ENCODE measurements around the gene FRMD1.

Gene FRMD1

DNA sequence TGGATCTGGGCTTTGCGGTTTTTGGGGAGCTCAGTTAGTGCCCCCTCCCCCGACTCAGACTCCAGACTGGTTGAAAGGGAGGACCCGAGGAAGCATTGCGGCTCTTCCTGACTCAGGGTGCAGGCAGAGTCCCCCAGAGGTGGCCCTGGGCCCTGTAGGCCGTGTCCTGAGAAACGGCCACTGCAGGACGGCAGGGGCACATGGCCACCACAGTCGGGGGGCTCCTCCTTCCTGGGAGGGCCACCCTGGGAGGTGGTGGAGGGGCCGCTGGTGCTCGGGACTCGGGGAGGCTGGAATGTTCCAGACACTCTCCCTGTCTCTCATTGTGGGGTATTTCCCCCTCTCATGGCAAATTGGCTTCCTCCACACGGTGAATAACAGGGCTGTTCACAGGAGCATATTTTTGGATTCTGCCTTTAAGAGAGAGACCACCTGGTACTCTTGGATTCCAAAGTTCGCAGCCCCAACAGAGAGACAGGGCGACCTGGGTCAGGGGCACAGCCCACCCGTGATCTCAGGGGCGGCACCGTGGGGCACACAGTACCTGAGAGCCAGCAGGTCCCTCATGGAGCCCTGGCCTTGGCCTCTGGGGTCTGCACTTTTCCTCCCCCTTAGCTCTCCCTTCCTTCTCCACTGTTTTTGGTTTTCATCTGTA is 35.7 kb downstream of the FRMD1 start:
- no peak for DNase-seq (ENCODE audit: low read depth)
- Histone ChIP-seq H3K9me3 (ENCODE audit: control insufficient read depth, low read length) (peaks cover 34% of the 10 kb centered on the region), H3K4me3 (ENCODE audit: low read length) (no peak overlapping the region), H3K36me3 (ENCODE audit: control insufficient read depth, insufficient read depth, low read length, severe bottlenecking) (no peaks in the 10 kb centered on the region), H3K27me3 (replicated peaks; ENCODE audit: control insufficient read depth, insufficient read depth, low read length) (peaks cover 7% of the 10 kb centered on the region), H3K9ac (ENCODE audit: low read length) (no peak overlapping the region), H3K4me1 (ENCODE audit: control insufficient read depth, insufficient read depth, low read length) (no peaks in the 10 kb centered on the region)

DNA sequence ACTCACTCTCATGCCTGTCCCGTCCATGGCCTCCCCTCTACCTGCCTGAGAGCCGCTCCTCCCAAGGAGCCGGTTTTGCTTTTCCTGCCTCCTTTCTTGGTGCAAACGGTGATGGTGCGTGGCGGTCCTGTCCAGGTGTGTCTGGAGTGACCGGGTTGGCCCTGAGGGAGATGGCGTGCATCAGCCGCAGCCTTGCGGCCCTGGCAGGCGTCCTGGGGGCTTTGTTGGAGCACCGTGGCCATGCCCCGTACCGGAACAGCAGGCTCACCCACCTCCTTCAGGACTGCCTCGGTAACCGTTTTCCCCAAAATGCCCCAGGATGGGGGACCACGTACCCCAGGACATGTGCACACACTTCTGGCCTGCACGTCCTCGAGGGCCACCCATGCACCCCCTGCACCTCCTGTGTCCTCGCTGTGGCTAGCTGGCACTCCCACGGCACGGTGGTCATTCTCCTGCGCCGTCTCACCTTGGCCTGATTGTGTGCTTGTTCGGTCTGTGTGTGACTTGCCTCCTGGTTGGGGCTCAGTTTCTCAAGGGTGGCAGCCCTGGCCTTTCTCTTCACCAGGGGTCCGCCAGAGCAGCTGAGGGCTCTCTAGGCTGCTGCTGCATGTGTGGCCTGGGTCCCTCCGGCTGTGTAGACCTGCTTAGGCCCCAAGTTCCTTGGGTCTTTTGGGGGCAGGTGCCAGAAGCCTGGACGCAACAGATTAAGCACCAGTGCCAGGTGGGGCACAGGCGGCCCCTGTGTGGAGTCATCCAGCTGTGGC is 36.4 kb downstream of the FRMD1 start:
- peaks cover 7% of the 10 kb centered on the region for H3K27me3 ChIP-seq (replicated peaks; ENCODE audit: control insufficient read depth, insufficient read depth, low read length)
- H3K4me3 ChIP-seq (ENCODE audit: low read length): no peak overlapping the region
- peaks cover 36% of the 10 kb centered on the region for H3K9me3 ChIP-seq (ENCODE audit: control insufficient read depth, low read length)
- no peaks in the 10 kb centered on the region for H3K4me1 ChIP-seq (ENCODE audit: control insufficient read depth, insufficient read depth, low read length)
- no peak for DNase-seq (ENCODE audit: low read depth)
- H3K9ac ChIP-seq (ENCODE audit: low read length): no peak overlapping the region
- H3K36me3 ChIP-seq (ENCODE audit: control insufficient read depth, insufficient read depth, low read length, severe bottlenecking): no peaks in the 10 kb centered on the region

DNA sequence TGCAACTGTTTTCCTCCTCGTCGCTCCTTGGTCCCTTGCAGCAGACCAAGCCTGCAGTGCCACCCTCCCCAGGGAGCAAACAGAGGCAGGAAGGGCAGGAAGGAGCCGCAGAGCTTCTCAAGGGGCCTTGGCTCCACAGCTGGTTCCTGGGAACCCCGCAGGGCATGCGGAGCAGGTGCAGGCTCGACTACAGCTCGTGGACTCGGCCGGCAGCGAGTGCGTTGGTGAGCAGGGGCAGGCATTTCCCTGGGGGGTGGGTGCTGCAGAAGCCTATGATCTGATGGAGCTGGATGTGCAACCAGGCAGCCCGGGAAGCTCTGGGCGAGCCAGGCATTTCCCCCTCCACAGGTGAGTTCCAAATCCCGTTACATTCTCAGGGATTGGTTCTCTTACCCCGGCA is 37.1 kb downstream of the FRMD1 start:
- Histone ChIP-seq H3K9me3 (ENCODE audit: control insufficient read depth, low read length) (peaks cover 36% of the 10 kb centered on the region), H3K9ac (ENCODE audit: low read length) (no peak overlapping the region), H3K4me3 (ENCODE audit: low read length) (no peak overlapping the region), H3K4me1 (ENCODE audit: control insufficient read depth, insufficient read depth, low read length) (no peaks in the 10 kb centered on the region), H3K27me3 (replicated peaks; ENCODE audit: control insufficient read depth, insufficient read depth, low read length) (peaks cover 7% of the 10 kb centered on the region), H3K36me3 (ENCODE audit: control insufficient read depth, insufficient read depth, low read length, severe bottlenecking) (no peaks in the 10 kb centered on the region)
- DNase-seq (ENCODE audit: low read depth): no peak

DNA sequence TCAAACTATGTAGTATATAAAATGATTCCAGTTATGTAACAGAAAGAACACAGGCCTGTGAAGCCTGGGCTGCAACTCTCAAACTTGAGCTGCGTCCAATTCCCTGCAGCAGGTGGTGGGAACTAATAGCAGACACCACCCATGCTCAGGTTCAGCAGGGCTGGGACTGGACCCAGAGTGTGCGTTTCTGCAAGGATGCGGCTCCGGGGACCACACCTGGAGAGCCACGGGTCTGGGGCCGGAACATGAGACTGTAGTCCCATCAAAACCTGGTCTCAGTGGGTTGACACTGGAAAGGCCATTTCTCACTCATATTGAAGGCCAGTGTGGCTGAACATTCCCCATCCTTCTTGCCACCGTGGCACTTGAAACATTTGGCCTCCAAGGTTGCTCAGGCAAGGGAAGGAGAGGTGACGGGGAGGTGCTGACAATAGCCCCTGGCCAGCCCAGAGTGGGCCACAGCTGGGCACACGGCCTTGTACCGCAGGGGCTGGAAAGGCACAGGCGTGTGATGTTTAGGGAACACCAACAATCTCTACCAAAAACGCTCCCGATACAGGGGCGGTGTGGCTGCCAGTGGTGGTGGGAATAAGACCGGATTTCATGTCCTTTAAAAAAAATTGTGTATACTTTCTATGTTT is 38.0 kb downstream of the FRMD1 start:
- Histone ChIP-seq H3K9ac (ENCODE audit: low read length) (no peak overlapping the region), H3K4me1 (ENCODE audit: control insufficient read depth, insufficient read depth, low read length) (no peaks in the 10 kb centered on the region), H3K4me3 (ENCODE audit: low read length) (no peak overlapping the region), H3K36me3 (ENCODE audit: control insufficient read depth, insufficient read depth, low read length, severe bottlenecking) (no peaks in the 10 kb centered on the region), H3K9me3 (ENCODE audit: control insufficient read depth, low read length) (peaks cover 36% of the 10 kb centered on the region), H3K27me3 (replicated peaks; ENCODE audit: control insufficient read depth, insufficient read depth, low read length) (peaks cover 7% of the 10 kb centered on the region)
- DNase-seq (ENCODE audit: low read depth): no peak

DNA sequence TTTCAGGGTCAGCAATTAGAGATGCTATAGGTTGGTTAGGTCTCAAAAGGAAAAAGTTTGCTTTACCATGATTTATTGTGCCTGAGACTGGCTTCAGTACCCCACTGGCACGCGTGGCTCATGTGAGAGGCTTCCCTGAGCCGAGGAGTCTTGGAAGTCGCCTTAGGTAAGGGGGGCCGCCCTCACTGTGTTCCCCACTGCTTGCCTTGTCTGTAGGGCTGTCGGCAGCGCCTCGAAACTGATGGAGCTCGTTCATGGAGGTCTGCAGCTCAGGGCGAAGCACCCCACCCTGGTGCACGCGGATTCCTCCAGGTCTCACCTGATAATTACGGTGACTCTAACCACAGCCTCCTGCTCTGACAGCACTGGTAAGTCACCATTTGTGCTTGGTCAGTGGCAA is 39.2 kb downstream of the FRMD1 start:
- H3K36me3 ChIP-seq (ENCODE audit: control insufficient read depth, insufficient read depth, low read length, severe bottlenecking): no peaks in the 10 kb centered on the region
- peaks cover 36% of the 10 kb centered on the region for H3K9me3 ChIP-seq (ENCODE audit: control insufficient read depth, low read length)
- H3K4me3 ChIP-seq (ENCODE audit: low read length): no peak overlapping the region
- no peaks in the 10 kb centered on the region for H3K27me3 ChIP-seq (replicated peaks; ENCODE audit: control insufficient read depth, insufficient read depth, low read length)
- no peak for DNase-seq (ENCODE audit: low read depth)
- no peak overlapping the region for H3K9ac ChIP-seq (ENCODE audit: low read length)
- H3K4me1 ChIP-seq (ENCODE audit: control insufficient read depth, insufficient read depth, low read length): no peaks in the 10 kb centered on the region

DNA sequence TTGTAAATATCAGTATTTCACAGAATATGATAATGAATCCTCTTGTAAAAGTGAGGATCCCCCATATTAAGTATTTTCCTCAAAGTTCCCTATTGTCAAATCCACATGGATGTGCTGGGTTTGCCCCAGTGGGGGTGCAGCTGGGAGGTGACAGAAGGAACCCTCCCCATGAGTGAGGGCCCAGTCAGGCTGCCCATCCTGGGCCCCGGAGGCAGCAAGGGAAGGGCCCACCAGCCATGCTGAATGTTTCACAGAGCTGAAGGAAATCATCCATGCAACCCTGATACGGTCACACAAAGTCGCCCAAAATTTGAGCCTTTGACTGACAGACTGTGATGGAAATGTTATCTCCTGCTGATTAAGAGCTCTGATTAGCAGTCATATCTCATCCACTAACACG is 39.7 kb downstream of the FRMD1 start:
- H3K36me3 ChIP-seq (ENCODE audit: control insufficient read depth, insufficient read depth, low read length, severe bottlenecking): no peaks in the 10 kb centered on the region
- no peaks in the 10 kb centered on the region for H3K27me3 ChIP-seq (replicated peaks; ENCODE audit: control insufficient read depth, insufficient read depth, low read length)
- peaks cover 36% of the 10 kb centered on the region for H3K9me3 ChIP-seq (ENCODE audit: control insufficient read depth, low read length)
- DNase-seq (ENCODE audit: low read depth): no peak
- no peaks in the 10 kb centered on the region for H3K4me1 ChIP-seq (ENCODE audit: control insufficient read depth, insufficient read depth, low read length)
- no peak overlapping the region for H3K9ac ChIP-seq (ENCODE audit: low read length)
- H3K4me3 ChIP-seq (ENCODE audit: low read length): no peak overlapping the region

DNA sequence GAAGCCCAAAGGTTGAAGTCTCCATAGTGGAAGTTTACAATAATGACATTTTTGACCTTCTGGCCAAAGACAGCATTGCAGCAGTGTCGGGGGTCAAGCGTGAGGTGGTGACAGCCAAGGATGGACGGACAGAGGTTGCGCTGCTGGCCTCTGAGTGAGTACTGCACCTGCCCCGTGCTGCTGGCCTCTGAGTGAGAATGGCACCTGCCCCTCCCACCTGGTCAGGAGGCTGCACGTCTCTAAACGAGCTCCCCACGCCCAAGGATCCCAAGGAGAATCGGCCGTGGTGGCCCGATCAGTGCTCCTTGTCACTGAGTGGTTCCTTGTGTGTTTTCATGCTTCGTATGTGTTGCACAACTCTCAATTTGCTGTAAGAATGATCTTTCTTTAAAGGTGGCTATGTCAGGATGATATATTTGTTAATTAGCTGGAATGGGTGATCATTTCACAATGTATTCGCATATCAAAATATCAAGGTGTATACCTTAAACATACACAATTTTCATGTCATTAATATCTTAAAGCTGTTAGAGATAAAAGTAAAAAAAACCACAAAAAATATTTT is 40.4 kb downstream of the FRMD1 start:
- Histone ChIP-seq H3K9me3 (ENCODE audit: control insufficient read depth, low read length) (peaks cover 36% of the 10 kb centered on the region), H3K27me3 (replicated peaks; ENCODE audit: control insufficient read depth, insufficient read depth, low read length) (no peaks in the 10 kb centered on the region), H3K9ac (ENCODE audit: low read length) (no peak overlapping the region), H3K4me1 (ENCODE audit: control insufficient read depth, insufficient read depth, low read length) (no peaks in the 10 kb centered on the region), H3K36me3 (ENCODE audit: control insufficient read depth, insufficient read depth, low read length, severe bottlenecking) (no peaks in the 10 kb centered on the region), H3K4me3 (ENCODE audit: low read length) (no peak overlapping the region)
- no peak for DNase-seq (ENCODE audit: low read depth)

DNA sequence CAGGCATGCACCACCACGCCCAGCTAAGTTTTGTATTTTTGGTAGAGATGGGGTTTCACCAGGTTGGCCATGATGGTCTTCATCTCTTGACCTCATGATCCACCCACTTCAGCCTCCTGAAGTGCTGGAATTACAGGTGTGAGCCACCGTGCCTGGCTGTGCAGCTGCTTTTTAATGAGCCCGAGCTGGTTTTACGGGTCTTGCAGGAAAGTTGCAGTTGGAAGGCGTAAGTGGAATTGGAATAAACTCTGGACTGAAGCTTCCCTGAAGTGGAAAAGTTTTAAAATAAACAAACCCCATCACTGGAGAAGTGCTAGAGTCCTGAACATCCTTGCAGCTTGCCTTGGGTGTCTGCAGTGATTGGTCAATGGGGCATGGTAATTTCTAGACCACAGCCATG is 41.2 kb downstream of the FRMD1 start:
- Histone ChIP-seq H3K27me3 (replicated peaks; ENCODE audit: control insufficient read depth, insufficient read depth, low read length) (no peaks in the 10 kb centered on the region), H3K9me3 (ENCODE audit: control insufficient read depth, low read length) (peaks cover 36% of the 10 kb centered on the region), H3K4me1 (ENCODE audit: control insufficient read depth, insufficient read depth, low read length) (no peaks in the 10 kb centered on the region), H3K36me3 (ENCODE audit: control insufficient read depth, insufficient read depth, low read length, severe bottlenecking) (no peaks in the 10 kb centered on the region), H3K9ac (ENCODE audit: low read length) (no peak overlapping the region), H3K4me3 (ENCODE audit: low read length) (no peak overlapping the region)
- no peak for DNase-seq (ENCODE audit: low read depth)

DNA sequence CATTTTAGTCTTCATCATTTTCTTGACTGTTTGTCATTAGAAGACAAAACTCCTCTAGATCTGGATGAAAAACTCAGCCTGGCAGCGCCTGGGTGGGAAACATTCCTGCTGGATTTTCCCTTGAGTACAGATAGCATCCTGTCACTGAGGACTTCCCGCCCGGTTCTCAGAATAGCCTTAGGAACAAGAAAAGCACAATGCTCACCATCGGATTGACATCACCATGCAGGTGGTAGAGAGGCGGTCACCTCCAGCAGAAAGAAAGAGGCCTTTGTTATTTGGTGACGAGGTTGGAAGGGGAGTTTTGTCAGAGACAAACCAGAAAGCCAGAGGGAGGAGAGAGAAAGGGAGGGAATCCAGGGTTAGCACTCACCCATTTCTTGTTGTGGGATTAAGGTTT is 41.8 kb downstream of the FRMD1 start:
- no peak for DNase-seq (ENCODE audit: low read depth)
- no peaks in the 10 kb centered on the region for H3K36me3 ChIP-seq (ENCODE audit: control insufficient read depth, insufficient read depth, low read length, severe bottlenecking)
- H3K27me3 ChIP-seq (replicated peaks; ENCODE audit: control insufficient read depth, insufficient read depth, low read length): no peaks in the 10 kb centered on the region
- peaks cover 36% of the 10 kb centered on the region for H3K9me3 ChIP-seq (ENCODE audit: control insufficient read depth, low read length)
- no peak overlapping the region for H3K4me3 ChIP-seq (ENCODE audit: low read length)
- H3K4me1 ChIP-seq (ENCODE audit: control insufficient read depth, insufficient read depth, low read length): peaks cover under 1% of the 10 kb centered on the region
- no peak overlapping the region for H3K9ac ChIP-seq (ENCODE audit: low read length)

DNA sequence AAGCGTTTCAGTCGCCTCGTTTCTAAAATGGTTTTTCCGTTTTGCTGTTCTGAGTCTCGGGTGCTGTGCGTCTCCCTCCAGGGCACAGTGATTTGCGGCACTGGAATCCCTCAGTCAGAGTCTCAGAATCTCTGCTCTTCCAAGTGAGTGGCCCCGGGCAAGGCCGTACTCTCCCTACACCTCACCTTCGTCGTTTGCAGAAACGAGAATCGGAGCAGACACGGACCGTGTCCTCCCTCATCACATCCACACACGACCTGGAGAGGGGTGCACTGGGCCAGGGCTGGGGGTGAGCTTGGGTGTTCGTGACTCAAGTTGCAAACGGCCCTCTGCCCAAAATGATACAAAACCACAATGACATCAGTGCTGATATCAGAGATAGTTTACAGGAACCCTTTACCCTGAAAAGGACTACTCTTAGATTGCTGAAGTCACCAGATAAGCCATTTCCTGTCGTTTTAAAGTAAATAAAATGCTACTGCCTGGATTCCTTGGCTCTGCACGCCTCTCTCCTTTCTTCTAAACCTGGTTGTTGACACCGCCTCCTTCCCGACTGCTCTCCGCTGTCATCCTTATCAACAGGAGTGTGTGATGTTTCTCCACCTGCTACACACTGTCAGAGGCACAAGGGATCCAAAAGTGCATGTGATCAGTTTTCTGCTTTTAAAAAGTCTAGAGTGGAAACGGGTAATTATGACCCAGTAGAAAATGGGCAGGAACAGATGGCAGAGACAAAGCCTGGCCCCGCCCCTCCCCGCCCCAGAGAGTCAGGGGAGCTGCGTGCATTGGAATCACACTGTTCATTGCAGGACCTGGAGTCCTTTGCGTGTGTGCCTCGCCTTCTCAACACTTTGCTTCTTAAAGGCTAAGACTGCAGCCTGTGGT is 43.1 kb downstream of the FRMD1 start:
- no peaks in the 10 kb centered on the region for H3K27me3 ChIP-seq (replicated peaks; ENCODE audit: control insufficient read depth, insufficient read depth, low read length)
- H3K36me3 ChIP-seq (ENCODE audit: control insufficient read depth, insufficient read depth, low read length, severe bottlenecking): no peaks in the 10 kb centered on the region
- no peak for DNase-seq (ENCODE audit: low read depth)
- peak overlapping the region; percentile 76 for H3K4me3 ChIP-seq (ENCODE audit: low read length)
- peaks cover 10% of the 10 kb centered on the region for H3K4me1 ChIP-seq (ENCODE audit: control insufficient read depth, insufficient read depth, low read length)
- peaks cover 25% of the 10 kb centered on the region for H3K9me3 ChIP-seq (ENCODE audit: control insufficient read depth, low read length)
- peak overlapping the region; percentile 62 for H3K9ac ChIP-seq (ENCODE audit: low read length)

Measured in adipocyte (in vitro differentiated cells).